Choroid plexus epithelial cell (primary cell): Measurements from ENCODE around the gene CABP7.
A peak's percentile ranks its signal among the peaks of the same experiment; 100 is the strongest.

Experiments used
- DNase-seq: peaks from one replicate; pipeline ENCODE4 v3.0.0-alpha.2; 2010; ENCODE audit warnings: low read depth
- H3K4me3 ChIP-seq: 2 replicates; pipeline ENCODE4 v1.5.1; 2011; ENCODE audit warnings: low read depth, mild to moderate bottlenecking, control low read depth, low read length, moderate library complexity
- CTCF ChIP-seq: conservative IDR thresholded peaks from 2 replicates; pipeline ENCODE4 v1.5.1; 2011; ENCODE audit warnings: low read depth, mild to moderate bottlenecking, control low read depth, inconsistent platforms, low read length, moderate library complexity

CABP7 gene

GRCh38 chr22:29719899-29720645, at the start of gene CABP7:
TSS of gene CABP7 (plus strand) at chr22:29720003. CDS start at chr22:29720425, 422 bp downstream.
- no peak within 1 kb of the TSS for H3K4me3 ChIP-seq
- DNase-seq: no peak
- TF ChIP-seq CTCF: no peak

- TF ChIP-seq CTCF: no peak
- H3K4me3 ChIP-seq: no peak overlapping the region
- DNase-seq: no peak
These were observed 49.2 kb upstream of the CABP7 start for GRCh38 chr22:29670626-29671025.

- H3K4me3 ChIP-seq: no peak overlapping the region
- no peak for DNase-seq
- TF ChIP-seq CTCF: no peak
These were observed 46.3 kb upstream of the CABP7 start for GRCh38 chr22:29673361-29674066.

GRCh38 chr22:29674121-29674520, 45.7 kb upstream of the CABP7 start:
- DNase-seq: no peak
- no peak overlapping the region for H3K4me3 ChIP-seq
- no peak for TF ChIP-seq CTCF

- no peak for TF ChIP-seq CTCF
- H3K4me3 ChIP-seq: no peak overlapping the region
- no peak for DNase-seq
These were observed 40.5 kb upstream of the CABP7 start for GRCh38 chr22:29679316-29679715.

- H3K4me3 ChIP-seq: no peak overlapping the region
- peak; percentile 85 for DNase-seq
- no peak for TF ChIP-seq CTCF
These were observed 36.3 kb upstream of the CABP7 start for GRCh38 chr22:29683536-29683935.
